SHP77 (cell line): ENCODE data around the gene KAZALD1.

Experiments used
- DNase-seq, 2 experiments: peaks; one replicate each; lab custom pipeline; 2025; lab: John Stamatoyannopoulos, UW

KAZALD1 gene, protein sequence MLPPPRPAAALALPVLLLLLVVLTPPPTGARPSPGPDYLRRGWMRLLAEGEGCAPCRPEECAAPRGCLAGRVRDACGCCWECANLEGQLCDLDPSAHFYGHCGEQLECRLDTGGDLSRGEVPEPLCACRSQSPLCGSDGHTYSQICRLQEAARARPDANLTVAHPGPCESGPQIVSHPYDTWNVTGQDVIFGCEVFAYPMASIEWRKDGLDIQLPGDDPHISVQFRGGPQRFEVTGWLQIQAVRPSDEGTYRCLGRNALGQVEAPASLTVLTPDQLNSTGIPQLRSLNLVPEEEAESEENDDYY

DNA sequence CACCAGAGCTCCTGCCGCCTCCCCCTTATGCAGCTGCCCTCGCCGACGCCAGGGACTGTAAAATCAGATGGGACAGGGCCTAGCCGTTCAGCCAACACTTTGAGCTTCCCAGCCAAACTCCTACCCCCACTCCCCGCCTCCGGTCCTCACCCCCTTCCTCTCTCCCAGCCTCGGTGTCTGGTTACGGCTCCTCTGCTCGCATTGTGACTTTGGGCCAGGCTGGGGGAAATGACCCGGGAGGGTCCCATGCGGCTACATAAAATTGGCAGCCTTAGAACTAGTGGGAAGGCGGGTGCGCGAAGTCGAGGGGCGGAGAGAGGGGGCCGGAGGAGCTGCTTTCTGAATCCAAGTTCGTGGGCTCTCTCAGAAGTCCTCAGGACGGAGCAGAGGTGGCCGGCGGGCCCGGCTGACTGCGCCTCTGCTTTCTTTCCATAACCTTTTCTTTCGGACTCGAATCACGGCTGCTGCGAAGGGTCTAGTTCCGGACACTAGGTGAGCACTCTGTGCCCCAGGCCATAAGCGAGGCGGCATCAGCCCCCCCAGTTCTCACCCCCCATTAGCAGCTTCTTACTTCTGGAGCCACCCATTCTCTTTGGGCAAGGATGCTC is at the start of gene KAZALD1:
TSS of gene KAZALD1 (plus strand) at position 366 of the 608 bp plus-strand sequence. CDS start 604 bp downstream, outside the sequence.
- peak; percentile 50 to 58 for DNase-seq

DNA sequence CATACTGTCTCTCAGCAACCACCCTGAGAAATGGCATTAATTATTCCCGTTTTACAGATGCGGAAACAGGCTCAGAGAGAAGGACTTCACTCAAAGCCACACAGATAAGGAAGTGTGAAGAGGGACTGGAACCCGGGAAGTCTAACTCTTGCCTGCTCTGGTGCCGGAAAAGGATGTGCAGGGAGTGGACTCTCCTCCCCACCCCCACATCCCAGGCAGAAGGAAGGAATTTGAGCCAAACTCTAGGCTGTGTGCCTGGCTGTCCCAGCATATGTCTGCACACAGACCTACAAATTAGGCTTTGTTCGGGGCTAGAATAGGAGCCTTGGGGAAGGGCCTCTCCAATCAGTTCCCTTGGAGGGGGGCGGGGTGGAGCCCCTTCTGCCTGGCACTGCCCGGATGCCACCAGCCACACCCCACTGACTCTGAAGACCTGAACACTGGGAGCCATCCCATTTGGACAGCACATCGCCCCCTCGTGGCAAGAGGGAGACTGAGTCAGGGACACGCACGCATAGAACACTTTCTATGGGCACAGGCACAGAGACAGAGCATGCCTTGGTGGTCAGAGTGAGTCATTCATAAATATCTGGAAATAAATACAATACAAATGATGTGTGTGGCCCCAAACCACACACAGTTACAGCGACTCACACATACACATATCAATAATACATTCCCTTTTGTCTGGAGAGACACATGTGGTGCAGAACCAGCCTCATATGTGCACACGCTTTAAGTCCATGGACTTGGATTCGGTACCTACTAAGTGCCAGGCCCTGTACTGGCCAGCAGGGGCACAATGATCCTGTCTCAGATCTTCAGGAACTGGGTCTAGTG is 49.0 kb upstream of the KAZALD1 start:
- DNase-seq = peak; percentile 87 to 92

DNA sequence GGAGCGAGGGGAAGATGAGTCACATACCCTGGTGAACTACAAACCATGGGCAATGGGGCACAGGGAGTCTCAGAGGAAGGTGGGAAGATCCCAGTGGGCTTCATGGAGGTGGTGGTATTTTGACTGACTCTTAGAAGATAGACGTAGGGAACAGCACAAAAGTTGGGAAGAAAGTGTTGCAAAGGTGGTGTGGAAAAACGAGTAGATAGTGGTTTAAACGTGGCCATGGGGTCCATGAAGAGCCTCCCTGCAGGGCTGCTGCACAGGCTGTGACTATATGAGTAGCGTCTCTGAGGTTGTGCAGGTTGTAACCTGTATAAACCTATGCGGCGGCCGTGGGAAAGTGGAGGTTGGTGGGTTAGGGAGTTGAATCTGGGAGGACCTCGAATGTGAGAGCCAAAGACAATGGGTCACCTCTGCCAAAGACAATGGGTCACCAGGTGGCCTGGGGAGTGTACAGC is 48.4 kb upstream of the KAZALD1 start:
- DNase-seq = no peak

DNA sequence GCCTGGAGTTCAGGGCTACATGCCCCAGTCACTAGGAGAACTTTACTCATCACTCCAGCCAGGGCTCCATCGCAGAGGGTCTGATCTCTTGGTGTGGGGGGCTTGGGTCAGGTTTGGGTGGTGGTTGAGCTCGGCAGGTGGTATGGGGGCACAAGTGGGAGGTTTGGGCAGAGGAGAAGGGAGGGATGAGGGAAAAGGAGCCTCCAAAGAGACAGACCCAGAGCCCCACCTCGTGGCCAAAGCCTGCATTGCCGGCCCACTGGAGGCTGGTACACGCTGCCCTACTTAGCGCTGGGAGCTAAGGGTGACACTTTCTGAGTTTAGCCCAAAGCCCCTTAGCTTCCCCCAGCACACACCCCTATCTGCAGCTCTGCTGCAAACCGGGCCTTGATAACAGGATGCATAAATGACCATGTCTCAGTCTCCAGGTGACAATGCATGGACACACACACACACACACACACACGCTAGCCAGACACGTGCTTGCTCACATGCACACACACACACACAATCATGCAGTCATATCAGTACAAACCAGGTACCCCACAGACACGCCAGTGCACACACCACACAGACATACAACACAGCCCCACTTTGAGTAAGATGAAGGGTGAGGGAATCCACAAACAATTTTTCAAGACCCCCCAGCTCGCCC is 47.4 kb upstream of the KAZALD1 start:
- peak; percentile 45 to 56 for DNase-seq

DNA sequence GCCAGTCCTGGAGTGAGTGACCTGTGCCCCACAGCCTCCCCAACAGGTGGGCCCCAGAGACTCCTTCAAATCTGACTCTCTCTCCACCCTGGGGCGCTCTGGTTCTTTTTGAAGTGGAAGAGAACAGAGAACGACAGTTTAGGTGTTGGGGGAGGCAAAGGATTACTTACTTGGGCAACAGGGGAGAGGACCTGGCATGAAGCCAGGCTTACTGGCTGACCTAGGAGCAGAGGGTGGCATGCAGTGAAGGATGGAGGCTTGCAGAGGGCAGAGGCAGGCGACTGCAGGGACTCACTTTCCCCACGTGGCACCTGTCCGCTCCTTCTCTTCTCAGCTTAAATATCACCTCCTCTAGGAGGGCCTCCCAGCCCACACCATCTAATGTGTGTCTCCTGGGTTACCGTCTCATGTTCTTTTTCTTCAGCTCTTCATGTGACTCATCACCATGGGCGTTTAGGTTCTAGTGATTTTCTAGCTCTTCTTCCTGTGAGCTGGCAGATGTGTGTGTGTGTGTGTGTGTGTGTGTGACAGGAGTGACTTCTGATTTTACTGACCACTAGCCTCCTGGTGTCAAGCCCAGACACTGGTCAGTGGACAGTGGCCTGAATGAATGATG is 46.7 kb upstream of the KAZALD1 start:
- no peak for DNase-seq

DNA sequence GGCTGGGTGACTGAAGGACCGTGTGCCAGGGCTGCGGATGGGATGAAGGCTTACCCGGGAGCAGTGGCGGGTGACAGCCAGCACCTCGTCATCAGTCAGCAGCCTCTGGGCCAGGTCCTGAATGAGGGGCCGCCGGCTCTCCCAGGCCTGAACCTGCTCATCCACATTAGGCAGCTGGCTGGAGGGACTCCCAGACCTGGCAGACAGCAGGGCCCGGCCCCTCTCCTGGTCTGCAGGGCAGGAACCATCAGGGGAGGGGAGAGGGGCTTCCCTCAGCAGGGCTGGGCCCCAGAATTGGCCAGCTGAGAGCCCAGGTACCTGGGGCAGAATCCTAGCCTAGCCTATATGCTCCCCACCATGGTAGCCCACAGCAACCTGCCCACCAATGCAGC is 46.2 kb upstream of the KAZALD1 start:
- DNase-seq = no peak

DNA sequence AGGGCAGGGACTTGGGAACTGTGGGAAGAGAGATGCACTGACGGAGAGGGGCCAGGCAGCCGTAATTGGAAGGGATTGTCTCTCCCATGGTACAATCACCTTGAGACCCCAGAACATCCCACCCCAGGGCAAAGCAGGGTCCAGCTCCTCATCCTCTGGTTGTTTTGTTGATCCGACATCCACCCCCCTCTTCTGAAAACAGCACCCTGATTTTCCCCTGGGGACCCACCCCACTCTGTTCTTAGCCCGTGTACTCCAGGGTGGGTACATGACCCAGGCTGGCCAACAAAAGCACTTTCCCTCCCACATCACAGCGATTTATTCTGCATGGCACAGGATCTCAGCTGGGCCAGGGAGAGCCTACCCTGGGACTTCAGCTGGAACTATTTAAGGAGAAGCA is 45.0 kb upstream of the KAZALD1 start:
- DNase-seq = no peak

DNA sequence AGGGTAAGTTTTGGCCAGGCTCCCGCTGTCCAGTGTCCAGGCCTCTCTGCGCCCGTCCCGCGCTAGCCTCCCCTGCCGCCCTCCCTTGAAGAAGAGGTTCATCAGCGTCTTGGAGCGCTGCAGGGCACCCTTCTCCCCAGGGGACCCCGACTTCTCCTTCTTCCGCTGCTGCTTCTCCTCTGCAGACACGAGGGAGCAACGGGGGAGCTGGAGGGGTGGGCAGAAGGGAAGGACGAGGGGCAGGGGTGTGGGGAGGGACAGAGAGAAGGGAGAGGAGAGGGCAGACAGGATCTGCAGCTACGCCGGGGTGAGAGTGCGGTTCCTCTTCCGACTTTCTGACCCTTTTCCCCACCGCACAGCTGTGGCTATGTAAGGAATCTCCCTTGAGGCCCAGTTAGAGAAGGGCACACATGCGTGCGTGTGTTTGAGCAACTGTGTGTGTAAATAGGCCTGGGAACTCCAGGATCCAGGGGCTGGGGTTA is 43.6 kb upstream of the KAZALD1 start:
- DNase-seq = no peak

DNA sequence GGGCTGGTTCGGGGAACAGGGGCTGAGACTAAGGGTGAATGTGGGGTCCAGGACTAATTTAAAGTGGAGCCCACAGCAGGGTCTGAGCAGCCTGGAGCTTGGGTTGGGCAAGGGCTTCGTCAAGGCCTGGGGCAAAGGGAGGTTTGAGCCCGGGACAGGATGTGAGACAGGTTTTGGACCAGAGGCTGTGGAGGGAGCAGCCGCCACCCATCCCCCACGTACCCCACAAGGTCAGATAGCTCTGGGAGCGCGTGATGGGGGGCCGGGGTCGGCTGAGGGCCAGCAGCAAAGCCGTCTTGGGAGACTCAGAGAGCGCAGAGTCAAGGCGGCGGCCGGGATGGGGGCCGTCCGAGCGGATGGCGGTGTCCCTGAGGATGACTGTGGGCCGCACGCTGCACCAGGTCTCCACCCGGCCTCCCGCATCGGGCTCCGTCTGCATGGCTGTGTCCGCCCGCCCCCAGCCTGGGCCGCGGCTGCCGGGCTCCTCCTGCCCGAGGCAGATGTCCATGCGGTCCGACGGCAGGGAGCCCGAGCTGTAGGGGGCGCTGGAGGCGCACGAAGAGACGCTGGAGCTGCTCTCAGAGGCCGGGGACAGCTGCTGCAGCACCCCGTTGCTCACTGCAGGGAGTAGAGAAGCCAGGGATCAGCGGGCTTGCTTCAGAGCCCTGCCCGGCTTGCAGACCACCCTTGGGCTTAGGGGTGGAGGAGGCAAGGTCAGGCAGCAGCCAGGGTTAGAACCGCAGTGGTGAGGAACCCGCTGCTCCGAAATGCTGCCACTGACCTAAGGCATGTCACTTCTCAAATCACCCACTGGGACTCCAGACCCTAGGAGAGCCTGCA is 43.0 kb upstream of the KAZALD1 start:
- DNase-seq = peak; percentile 61 to 84

DNA sequence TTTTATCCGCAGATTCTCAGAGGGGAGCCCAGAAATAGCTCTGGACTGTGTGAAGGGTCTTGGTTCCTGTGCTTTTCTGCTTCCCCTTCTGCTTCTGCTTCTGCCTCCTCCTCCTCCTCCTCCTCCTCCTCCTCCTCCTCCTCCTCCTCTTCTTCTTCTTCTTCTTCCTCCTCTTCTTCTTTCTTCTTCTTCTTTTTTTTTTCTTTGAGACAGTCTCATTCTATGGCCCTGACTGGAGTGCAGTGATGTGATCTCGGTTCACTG is 42.4 kb upstream of the KAZALD1 start:
- no peak for DNase-seq

DNA sequence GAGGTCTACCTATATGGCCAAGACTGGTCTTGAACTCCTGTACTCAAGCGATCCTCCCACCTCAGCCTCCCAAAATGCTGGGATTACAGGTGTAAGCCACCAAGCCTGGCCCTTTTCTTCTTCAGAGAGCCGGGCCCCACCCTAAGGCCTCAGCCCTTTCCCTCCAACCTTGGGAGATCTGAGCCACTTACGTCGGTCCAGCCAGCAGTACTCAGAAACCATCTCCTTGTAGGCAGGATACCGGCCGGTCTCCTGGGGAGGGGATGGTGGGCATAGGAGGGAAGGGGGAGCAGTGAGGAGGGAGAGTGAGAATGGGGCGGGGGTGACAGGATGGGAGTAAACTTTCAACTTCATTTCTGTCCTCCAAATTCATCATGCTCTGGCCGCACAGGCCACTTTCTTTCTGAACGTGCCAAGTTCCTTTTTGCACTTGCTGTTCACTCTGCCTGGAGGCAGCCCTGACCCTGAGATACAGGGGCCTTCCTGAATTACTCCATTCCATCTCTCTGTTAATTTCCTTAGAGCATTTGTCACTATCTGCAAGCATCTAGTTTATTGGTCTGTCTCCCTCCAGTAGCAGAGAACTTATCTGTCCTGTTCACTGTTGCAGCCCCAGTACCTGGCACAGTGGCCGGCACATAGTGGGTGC is 41.2 kb upstream of the KAZALD1 start:
- DNase-seq = no peak

DNA sequence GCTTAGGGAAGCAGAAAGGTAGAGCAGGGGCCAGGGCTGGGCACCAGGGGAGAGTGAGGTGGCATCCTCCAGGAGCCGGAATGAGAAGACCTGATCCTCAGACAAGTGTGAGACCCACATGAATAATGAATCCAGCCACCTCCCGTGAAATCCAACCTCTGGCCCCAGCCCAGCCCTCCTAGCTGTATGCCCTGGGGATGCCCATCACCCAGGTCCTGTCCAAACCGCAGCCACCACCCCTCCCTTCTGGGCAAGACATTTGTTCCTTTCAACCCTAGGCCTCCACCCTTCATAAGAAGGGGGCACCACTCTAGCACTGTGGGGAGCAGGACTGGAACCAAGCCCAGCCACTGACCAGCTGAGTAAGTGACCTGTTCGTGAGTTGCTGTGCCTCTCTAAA is 40.5 kb upstream of the KAZALD1 start:
- no peak for DNase-seq

DNA sequence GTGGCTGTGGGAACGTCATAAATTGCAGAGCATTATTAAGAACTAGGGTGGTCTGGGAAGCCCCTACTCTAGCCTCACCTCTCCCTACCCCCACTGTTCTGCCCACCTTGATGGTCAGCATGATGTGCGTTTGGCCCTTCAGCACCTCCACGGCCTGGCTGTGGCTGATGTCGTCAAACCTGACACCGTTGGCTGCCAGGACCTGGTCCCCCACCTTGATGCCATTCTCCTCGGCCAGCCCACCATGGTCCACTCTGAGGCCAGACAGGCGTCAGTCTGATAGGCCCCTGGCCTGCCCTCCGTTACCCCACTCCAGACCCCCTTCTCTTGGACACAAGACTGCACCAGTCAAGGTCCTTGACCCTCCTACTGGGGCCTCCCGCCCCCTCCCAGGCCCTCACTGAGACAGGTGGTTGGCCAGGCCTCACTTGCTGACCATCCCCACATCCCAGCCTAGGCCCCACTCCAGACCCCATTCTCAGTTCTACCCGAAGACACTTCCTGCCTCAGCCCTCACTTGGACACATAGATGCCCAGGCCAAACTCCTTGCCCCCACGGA is 40.0 kb upstream of the KAZALD1 start:
- no peak for DNase-seq

DNA sequence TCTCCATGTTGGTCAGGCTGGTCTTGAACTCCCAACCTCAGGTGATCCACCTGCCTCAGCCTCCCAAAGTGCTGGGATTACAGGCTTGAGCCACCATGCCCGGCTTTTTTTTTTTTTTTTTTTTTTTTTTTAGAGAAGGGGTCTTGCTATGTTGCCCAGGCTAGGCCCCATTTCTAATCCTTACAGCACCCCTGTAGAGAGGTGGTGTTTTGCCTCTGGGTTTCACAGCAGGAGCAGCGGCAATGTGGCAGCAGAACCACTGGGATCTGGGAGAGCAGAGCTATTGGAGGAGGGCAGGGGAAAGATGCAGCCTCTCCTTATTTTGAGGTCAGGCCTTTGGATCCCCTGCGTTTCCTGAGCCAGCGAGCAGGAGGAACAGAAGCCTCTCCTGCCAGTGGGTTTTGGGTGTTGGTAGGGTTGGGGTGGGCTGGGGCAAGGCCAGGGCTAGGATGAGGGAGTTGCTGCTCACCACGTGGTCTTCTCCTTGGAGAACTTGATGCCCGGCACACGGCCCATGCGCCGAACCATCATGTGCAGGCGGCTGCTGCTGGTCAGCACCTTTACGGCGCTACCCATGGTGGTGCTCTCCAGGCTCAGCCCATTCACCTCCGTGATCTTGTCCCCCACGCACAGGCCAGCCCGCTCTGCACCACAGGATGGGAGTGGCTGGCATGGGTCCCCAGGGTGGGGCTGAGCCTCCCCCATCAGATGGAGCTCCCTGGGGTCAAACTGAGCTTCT is 38.7 kb upstream of the KAZALD1 start:
- DNase-seq = no peak

DNA sequence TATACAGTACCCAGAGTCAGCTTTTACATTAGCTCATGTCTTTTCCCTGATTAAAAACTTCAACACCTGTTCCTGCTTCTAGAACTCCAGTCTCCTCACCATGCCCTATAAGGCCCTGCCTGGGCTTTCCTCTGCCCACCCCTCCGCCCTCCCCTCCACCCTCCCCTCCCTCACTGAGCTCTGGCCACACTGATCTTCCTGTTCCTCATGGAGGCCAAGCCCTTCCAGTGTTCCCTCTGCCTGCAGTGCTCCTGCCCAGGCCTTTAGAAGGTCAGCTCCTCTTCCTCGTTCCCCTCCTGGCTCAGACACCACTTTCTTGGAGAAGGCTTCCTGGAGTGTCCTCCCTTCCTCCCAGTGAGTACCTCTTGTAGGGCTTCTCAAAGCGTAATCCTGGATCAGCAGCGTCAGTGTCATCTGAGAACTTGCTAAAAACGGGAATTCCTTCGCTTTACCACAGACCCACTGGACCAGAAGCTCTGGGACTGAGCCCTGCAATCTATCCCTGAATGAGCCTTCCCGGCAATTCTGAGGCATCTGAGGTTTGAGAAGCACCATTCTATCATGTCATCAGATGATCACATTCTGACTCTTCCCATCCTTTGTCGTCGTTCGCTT is 34.6 kb upstream of the KAZALD1 start:
- DNase-seq = no peak

DNA sequence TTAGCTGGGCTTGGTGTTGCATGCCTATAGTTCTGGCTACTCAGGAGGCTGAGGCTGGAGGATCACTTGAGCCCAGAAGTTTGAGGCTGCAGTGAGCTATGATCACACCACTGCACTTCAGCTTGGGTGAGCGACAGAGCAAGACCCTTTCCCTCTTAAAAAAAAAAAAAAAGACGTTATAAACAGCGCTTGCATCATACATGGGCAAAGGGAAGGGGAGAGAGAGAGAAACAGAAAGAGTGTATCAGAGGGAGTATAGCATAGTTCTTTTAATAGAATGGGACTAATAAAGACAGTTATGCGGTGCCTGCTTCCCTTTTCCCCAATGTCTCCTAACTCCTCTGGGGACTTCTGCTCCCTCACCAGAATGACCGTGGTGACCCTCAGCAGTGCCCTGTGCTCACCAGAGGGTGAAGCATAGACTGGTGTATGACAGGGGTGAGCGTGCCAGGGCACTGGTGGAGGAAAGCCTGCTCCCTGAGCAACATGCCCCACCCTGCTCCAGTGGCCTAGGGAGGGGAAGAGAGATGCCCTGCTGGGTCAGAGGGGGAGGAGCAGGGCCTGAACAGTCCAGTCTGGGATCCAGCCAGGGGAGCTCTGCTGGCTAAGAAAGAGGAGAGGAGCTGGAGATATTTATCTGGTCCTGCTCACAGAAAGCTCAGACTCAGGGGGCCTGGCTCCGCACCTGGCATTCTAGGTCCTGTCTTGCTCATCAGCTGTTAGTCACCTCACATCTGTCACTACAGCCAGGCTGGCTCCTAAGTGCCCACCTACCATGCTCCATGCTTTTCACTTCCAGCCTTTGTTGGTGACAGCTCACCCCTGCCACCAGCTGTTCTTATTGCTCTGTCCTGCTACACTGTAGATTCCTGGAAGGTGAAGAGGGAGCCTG is 33.1 kb upstream of the KAZALD1 start:
- DNase-seq = no peak

DNA sequence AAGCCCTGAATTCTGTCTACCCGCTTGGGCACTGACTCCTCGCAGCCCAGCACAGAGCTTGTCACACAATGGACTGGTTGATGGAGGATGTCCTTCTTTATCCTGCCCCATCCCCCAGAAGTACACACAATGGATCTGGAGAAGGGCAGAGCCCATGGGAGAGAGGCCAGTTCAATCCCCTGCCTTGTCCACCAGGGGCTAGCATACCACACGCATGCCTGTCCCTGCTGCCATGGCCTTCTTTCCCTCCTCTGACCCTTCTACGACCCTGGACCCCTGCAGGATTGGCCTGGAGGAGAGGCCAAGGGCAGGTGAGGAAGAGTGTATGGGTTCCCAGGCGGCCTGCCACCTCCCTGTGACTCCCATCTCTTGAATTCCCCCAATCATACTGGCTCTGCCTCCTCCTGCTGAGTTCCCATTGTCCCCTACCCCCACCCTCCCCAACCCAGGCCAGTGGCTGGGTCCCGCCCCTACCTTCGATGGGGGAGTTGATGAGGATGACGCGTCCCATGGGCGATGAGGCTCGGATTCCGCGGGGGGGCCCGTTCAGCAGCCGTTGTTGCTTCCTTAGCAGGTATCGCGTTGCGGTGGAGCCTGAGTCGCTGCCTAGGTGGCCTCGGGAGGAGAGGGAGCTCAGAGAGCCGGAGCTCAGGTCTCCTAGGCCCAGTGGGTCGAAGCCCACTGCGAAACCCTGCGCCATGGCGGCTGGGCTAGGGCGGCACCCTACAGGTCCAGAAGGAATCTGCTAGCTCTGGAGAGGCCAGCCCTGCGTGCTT is 32.1 kb upstream of the KAZALD1 start:
- DNase-seq = no peak
